H9 (cell line): ENCODE data around the gene VPS16. TPM values are rescaled to one million over a fixed set of nuclear protein-coding genes. Genes with fewer than 3 reads are reported as not detected.

Experiments used
- DNase-seq: peaks from one replicate; pipeline ENCODE4 v3.0.0-alpha.2; 2017
- H2AFZ ChIP-seq: one replicate; pipeline ENCODE4 v1.6.1; 2013; ENCODE audit warnings: mild to moderate bottlenecking, low read length, control low read depth, moderate library complexity
- H2AK5ac ChIP-seq: 2 replicates; pipeline ENCODE4 v1.6.1; 2013; ENCODE audit warnings: low read length, control low read depth, mixed read lengths; ENCODE audit not compliant: insufficient read length
- H2BK120ac ChIP-seq: one replicate; pipeline ENCODE4 v1.6.1; 2013; ENCODE audit warnings: low read depth, mild to moderate bottlenecking, low read length, control low read depth, inconsistent platforms; ENCODE audit not compliant: poor library complexity, severe bottlenecking
- H2BK12ac ChIP-seq: 2 replicates; pipeline ENCODE4 v1.6.1; 2013; ENCODE audit warnings: low read length, control low read depth, mixed read lengths, low read depth; ENCODE audit not compliant: insufficient read length
- H2BK15ac ChIP-seq: 2 replicates; pipeline ENCODE4 v1.6.1; 2013; ENCODE audit warnings: low read depth, low read length, control low read depth
- H2BK20ac ChIP-seq: one replicate; pipeline ENCODE4 v1.6.1; 2013; ENCODE audit warnings: low read depth, mild to moderate bottlenecking, low read length, control low read depth, inconsistent platforms; ENCODE audit not compliant: poor library complexity, severe bottlenecking
- H2BK5ac ChIP-seq: 2 replicates; pipeline ENCODE4 v1.6.1; 2013; ENCODE audit warnings: low read length, control low read depth, mixed read lengths; ENCODE audit not compliant: insufficient read length
- H3K14ac ChIP-seq: 2 replicates; pipeline ENCODE4 v1.6.1; 2013; ENCODE audit warnings: low read length, control low read depth; ENCODE audit not compliant: insufficient read depth
- H3K18ac ChIP-seq: 2 replicates; pipeline ENCODE4 v1.6.1; 2013; ENCODE audit warnings: low read depth, mild to moderate bottlenecking, mixed read lengths, low read length, control low read depth; ENCODE audit not compliant: insufficient read length
- H3K23ac ChIP-seq: 2 replicates; pipeline ENCODE4 v1.6.1; 2013; ENCODE audit warnings: low read length, control low read depth, mixed read lengths, low read depth; ENCODE audit not compliant: insufficient read length
- H3K23me2 ChIP-seq: 2 replicates; pipeline ENCODE4 v1.6.1; 2013; ENCODE audit warnings: low read depth, mild to moderate bottlenecking, mixed read lengths, low read length, control low read depth; ENCODE audit not compliant: insufficient read length, poor library complexity, severe bottlenecking
- H3K27ac ChIP-seq: 2 replicates; pipeline ENCODE4 v1.5.1; 2013; ENCODE audit warnings: low read length, control low read depth, mixed read lengths, low read depth; ENCODE audit not compliant: insufficient read length
- H3K27me3 ChIP-seq: 2 replicates; pipeline ENCODE4 v1.6.1; 2013; ENCODE audit warnings: low read length, control low read depth, inconsistent platforms; ENCODE audit not compliant: insufficient read depth
- H3K4ac ChIP-seq: 2 replicates; pipeline ENCODE4 v1.6.1; 2013; ENCODE audit warnings: low read depth, mild to moderate bottlenecking, control low read depth, inconsistent platforms, low read length, moderate library complexity
- H3K4me1 ChIP-seq: 2 replicates; pipeline ENCODE4 v1.6.1; 2013; ENCODE audit warnings: low read length, control low read depth, inconsistent platforms; ENCODE audit not compliant: insufficient read depth
- H3K4me2 ChIP-seq: 2 replicates; pipeline ENCODE4 v1.6.1; 2013; ENCODE audit warnings: low read length, control low read depth, mixed read lengths; ENCODE audit not compliant: insufficient read length, insufficient read depth
- H3K56ac ChIP-seq: 2 replicates; pipeline ENCODE4 v1.6.1; 2013; ENCODE audit warnings: low read depth, mild to moderate bottlenecking, mixed read lengths, low read length, control low read depth; ENCODE audit not compliant: insufficient read length
- H3K79me1 ChIP-seq: 2 replicates; pipeline ENCODE4 v1.6.1; 2013; ENCODE audit warnings: low read depth, mild to moderate bottlenecking, moderate library complexity, low read length, control low read depth, inconsistent platforms; ENCODE audit not compliant: insufficient read depth, poor library complexity, severe bottlenecking
- H3K79me2 ChIP-seq: 2 replicates; pipeline ENCODE4 v1.6.1; 2013; ENCODE audit warnings: low read length, control low read depth, inconsistent platforms; ENCODE audit not compliant: insufficient read depth
- H3K9ac ChIP-seq: 2 replicates; pipeline ENCODE4 v1.6.1; 2013; ENCODE audit warnings: low read length, control low read depth, mixed read lengths; ENCODE audit not compliant: insufficient read length; ENCODE audit errors: extremely low read depth
- H3K9me3 ChIP-seq: one replicate; pipeline ENCODE4 v1.6.1; 2013; ENCODE audit warnings: low read depth, low read length, inconsistent platforms; ENCODE audit not compliant: control insufficient read depth
- H3T11ph ChIP-seq: one replicate; pipeline ENCODE4 v1.6.1; 2013; ENCODE audit warnings: mild to moderate bottlenecking, low read length, control low read depth, inconsistent platforms
- H4K20me1 ChIP-seq: one replicate; pipeline ENCODE4 v1.6.1; 2013; ENCODE audit not compliant: control insufficient read depth, insufficient read length, insufficient read depth
- H4K5ac ChIP-seq: 2 replicates; pipeline ENCODE4 v1.6.1; 2013; ENCODE audit warnings: low read depth, mild to moderate bottlenecking, mixed read lengths, low read length, control low read depth; ENCODE audit not compliant: insufficient read length
- H4K8ac ChIP-seq: replicated peaks from 2 replicates; pipeline ENCODE4 v1.6.1; 2013; ENCODE audit warnings: low read length, control low read depth, mixed read lengths, low read depth; ENCODE audit not compliant: insufficient read length
- H4K91ac ChIP-seq: 2 replicates; pipeline ENCODE4 v1.6.1; 2013; ENCODE audit warnings: low read depth, mild to moderate bottlenecking, moderate library complexity, mixed read lengths, low read length, control low read depth; ENCODE audit not compliant: insufficient read length
- H3K27ac Mint-ChIP-seq, 3 experiments: 2 replicates in 2 of 3; 3 replicates in 1 of 3; pipeline ENCODE4 v1.8.0; 2020 to 2021; ENCODE audit warnings: mixed read lengths in 3 of 3, mild to moderate bottlenecking in 1 of 3, moderate library complexity in 1 of 3
- H3K27me3 Mint-ChIP-seq: 2 replicates; pipeline ENCODE4 v1.8.0; 2021; ENCODE audit warnings: low read depth, mild to moderate bottlenecking, moderate library complexity, mixed read lengths
- H3K36me3 Mint-ChIP-seq, 3 experiments: 2 replicates in 2 of 3; 3 replicates in 1 of 3; pipeline ENCODE4 v1.8.0; 2020 to 2021; ENCODE audit warnings: low read depth in 3 of 3, mixed read lengths in 3 of 3; ENCODE audit not compliant: insufficient read depth in 1 of 3
- H3K4me1 Mint-ChIP-seq, 2 experiments: 2 replicates each; pipeline ENCODE4 v1.8.0; 2020; ENCODE audit warnings: mixed read lengths in 2 of 2
- H3K4me3 Mint-ChIP-seq, 2 experiments: 2 replicates in 1 of 2; 3 replicates in 1 of 2; pipeline ENCODE4 v1.8.0; 2020 to 2021; ENCODE audit warnings: mild to moderate bottlenecking in 2 of 2, mixed read lengths in 2 of 2, moderate library complexity in 1 of 2
- H3K9me3 Mint-ChIP-seq, 2 experiments: 2 replicates in 1 of 2; 3 replicates in 1 of 2; pipeline ENCODE4 v1.8.0; 2020; ENCODE audit warnings: mild to moderate bottlenecking in 2 of 2, mixed read lengths in 2 of 2, moderate library complexity in 1 of 2
- WGBS: extraction: QIAGEN DNeasy Blood & Tissue Kit; methylation state at CpG from one replicate; pipeline ENCODE4 v1.1.7; 2013; ENCODE audit warnings: missing lambda C conversion rate, low lambda C conversion rate, mixed read lengths; ENCODE audit not compliant: insufficient read length; ENCODE audit errors: extremely low coverage; 5-methylcytosine and 5-hydroxymethylcytosine counted together
- total RNA-seq: library from RNA; stranded (reverse); gene quantifications from 2 replicates; pipeline ENCODE4 v1.2.1, GENCODE V29; 2021
- TF ChIP-seq, protein P1 (sequence below): fragments of 200-600 bp; sonication (generic); conservative IDR thresholded peaks from 3 replicates; pipeline ENCODE4 v1.8.0; 2021; ENCODE audit warnings: antibody characterized with exemption, mild to moderate bottlenecking

VPS16 gene
- total RNA-seq, 1 experiment from 2014 or later, result 32.1 TPM

DNA sequence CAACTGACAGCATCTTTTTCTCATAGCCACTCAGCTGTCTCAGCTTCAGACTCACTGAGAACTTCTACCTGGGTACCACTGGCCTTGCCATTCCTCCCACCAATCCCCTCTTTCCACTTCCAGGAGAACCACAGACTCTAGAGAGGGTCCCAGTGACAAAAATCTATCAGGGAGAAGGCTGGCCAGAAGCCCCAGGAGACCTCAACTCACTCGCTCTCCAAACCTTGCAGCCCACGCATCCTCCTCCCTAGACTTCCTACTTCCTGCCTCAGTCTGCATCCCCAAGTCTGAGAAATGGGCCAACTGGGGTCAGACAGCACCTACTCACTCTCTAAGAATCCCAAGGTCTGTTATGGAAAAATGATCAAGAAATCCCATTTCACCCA is 23.2 kb upstream of the VPS16 start:
- DNase-seq, result no peak

More for the DNA sequence above, 23.2 kb upstream of the VPS16 start:
- Histone ChIP-seq H3K4me2 (no peak overlapping the region), H3K79me2 (no peaks in the 10 kb centered on the region), H2AK5ac (no peak overlapping the region), H3K18ac (no peak overlapping the region), H2AFZ (no peak overlapping the region), H4K20me1 (no peaks in the 10 kb centered on the region), H3K4ac (no peak overlapping the region), H3K23ac (no peak overlapping the region), H4K8ac (no peak overlapping the region), H4K5ac (no peak overlapping the region), H3T11ph (no peak overlapping the region), H3K4me1 (no peaks in the 10 kb centered on the region), H3K23me2 (peaks cover 6% of the 10 kb centered on the region), H3K27me3 (peaks cover 9% of the 10 kb centered on the region; the same call in 1 of the 2 replicates), H2BK12ac (no peak overlapping the region), H4K91ac (no peak overlapping the region), H2BK15ac (no peak overlapping the region), H3K14ac (no peak overlapping the region), H2BK120ac (no peak overlapping the region), H2BK5ac (no peak overlapping the region), H3K9me3 (no peaks in the 10 kb centered on the region), H3K9ac (no peak overlapping the region), H2BK20ac (no peak overlapping the region), H3K79me1 (no peaks in the 10 kb centered on the region), H3K56ac (no peak overlapping the region), H3K27ac (no peak overlapping the region)
- Mint-ChIP-seq H3K27me3 (peaks cover 29% of the 10 kb centered on the region), H3K4me1 (peaks cover 18% of the 10 kb centered on the region in 2 experiments), H3K36me3 (no peaks in the 10 kb centered on the region; a peak in 1 of 7 replicates), H3K27ac (no peak overlapping the region), H3K4me3 (no peak overlapping the region; a peak in 1 of 5 replicates), H3K9me3 (peaks cover 6 to 9% of the 10 kb centered on the region in 2 experiments; a peak in 4 of 5 replicates)
- no CpG with 5 or more reads among the region's 2 CpGs for WGBS
- TF ChIP-seq, protein P1, sequence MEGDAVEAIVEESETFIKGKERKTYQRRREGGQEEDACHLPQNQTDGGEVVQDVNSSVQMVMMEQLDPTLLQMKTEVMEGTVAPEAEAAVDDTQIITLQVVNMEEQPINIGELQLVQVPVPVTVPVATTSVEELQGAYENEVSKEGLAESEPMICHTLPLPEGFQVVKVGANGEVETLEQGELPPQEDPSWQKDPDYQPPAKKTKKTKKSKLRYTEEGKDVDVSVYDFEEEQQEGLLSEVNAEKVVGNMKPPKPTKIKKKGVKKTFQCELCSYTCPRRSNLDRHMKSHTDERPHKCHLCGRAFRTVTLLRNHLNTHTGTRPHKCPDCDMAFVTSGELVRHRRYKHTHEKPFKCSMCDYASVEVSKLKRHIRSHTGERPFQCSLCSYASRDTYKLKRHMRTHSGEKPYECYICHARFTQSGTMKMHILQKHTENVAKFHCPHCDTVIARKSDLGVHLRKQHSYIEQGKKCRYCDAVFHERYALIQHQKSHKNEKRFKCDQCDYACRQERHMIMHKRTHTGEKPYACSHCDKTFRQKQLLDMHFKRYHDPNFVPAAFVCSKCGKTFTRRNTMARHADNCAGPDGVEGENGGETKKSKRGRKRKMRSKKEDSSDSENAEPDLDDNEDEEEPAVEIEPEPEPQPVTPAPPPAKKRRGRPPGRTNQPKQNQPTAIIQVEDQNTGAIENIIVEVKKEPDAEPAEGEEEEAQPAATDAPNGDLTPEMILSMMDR, result no peak
